Body of pancreas (tissue), 4 donors: ENCODE measurements around the gene NCOA3. TPM values are rescaled to one million over a fixed set of nuclear protein-coding genes. Genes with fewer than 3 reads are reported as not detected.

Experiments
- ATAC-seq: fragments of 150-250 bp; one replicate; pipeline ENCODE4 v1.9.1; 2016
- DNase-seq, 4 donors: peaks; one replicate each; pipeline ENCODE4 v3.0.0-alpha.2; 2019
- H3K27ac ChIP-seq, 4 donors: fragments of 200-600 bp; sonication (generic); 1 replicate in 3 of 4; 2 replicates in 1 of 4; pipeline versions ENCODE4 v1.5.1 to v1.6.1; 2016 to 2019; ENCODE audit warnings: mild to moderate bottlenecking in 1 of 4, mixed read lengths in 1 of 4, moderate library complexity in 1 of 4
- H3K27me3 ChIP-seq, 2 donors: fragments of 200-600 bp; sonication (generic); one replicate each; pipeline ENCODE4 v1.6.0; 2016; ENCODE audit warnings: mild to moderate bottlenecking in 1 of 2
- H3K36me3 ChIP-seq, 2 donors: fragments of 200-600 bp; sonication (generic); replicated peaks in 1 of 2; 2 replicates each; pipeline ENCODE4 v1.5.1; 2016; ENCODE audit warnings: low read depth in 2 of 2; ENCODE audit not compliant: insufficient read depth in 1 of 2
- H3K4me1 ChIP-seq: fragments of 200-600 bp; sonication (generic); one replicate; pipeline ENCODE4 v1.6.0; 2016
- H3K4me3 ChIP-seq, 2 donors: fragments of 200-600 bp; sonication (generic); 1 replicate in 1 of 2; 2 replicates in 1 of 2; pipeline ENCODE4 v1.5.1; 2016 to 2019
- H3K9me3 ChIP-seq, 3 donors: fragments of 200-600 bp; sonication (generic); 1 replicate in 2 of 3; 2 replicates in 1 of 3; pipeline ENCODE4 v1.5.1; 2016
- CTCF ChIP-seq, 7 experiments: fragments of 450-650 bp in 4 of 7; fragments of 200-600 bp in 3 of 7; sonication (generic) in 3 of 7; IDR thresholded peaks; one replicate each; pipeline ENCODE4 v1.5.1; 2016 to 2019; ENCODE audit warnings: antibody characterized with exemption in 7 of 7
- POLR2A ChIP-seq, 3 donors: fragments of 450-650 bp; IDR thresholded peaks; one replicate each; pipeline ENCODE4 v1.6.1; 2016; ENCODE audit warnings: antibody characterized with exemption in 3 of 3, mild to moderate bottlenecking in 2 of 3
- WGBS, 2 donors: methylation state at CpG; one replicate each; pipeline ENCODE4 v1.1.5; 2017; 5-methylcytosine and 5-hydroxymethylcytosine counted together
- intact Hi-C: fragments of 100-400 bp; cut with DNase I; formaldehyde crosslinking; loops from one replicate; pipeline ENCODE4 v1.15.1; 2023
- total RNA-seq, 2 donors: library from RNA; depleted of rRNA; stranded (reverse); fragments of >200 nt; gene quantifications; one replicate each; pipeline ENCODE4 v1.1.0, GENCODE V29; 2016

The NCOA3 gene
- total RNA-seq, 2 donors from 2014 or later = 14.8 to 17.1 TPM

GRCh38 chr20:47682028-47682783 is 180.5 kb downstream of the NCOA3 start:
- intact Hi-C loops = no loop called here
- H3K4me3 ChIP-seq = no peak overlapping the region
- H3K27me3 ChIP-seq = no peaks in the 10 kb centered on the region
- no peak for TF ChIP-seq POLR2A (IDR thresholded peaks at IDR 0.05)
- TF ChIP-seq CTCF (IDR thresholded peaks at IDR 0.05) = no peak
- WGBS, 2 donors = 64 to 72% methylated on average over 11 to 22 of the region's 22 CpGs
- H3K9me3 ChIP-seq = no peaks in the 10 kb centered on the region
- no peaks in the 10 kb centered on the region for H3K36me3 ChIP-seq
- DNase-seq (peak in 2 of 4 donors; percentile 21 to 23), ATAC-seq (peak; percentile 51)
- no peak overlapping the region for H3K27ac ChIP-seq
- H3K4me1 ChIP-seq = no peaks in the 10 kb centered on the region

- no peaks in the 10 kb centered on the region for H3K36me3 ChIP-seq
- WGBS, 2 donors = 84 to 86% methylated on average over 14 to 19 of the region's 19 CpGs
- intact Hi-C loops = no loop called here
- no peaks in the 10 kb centered on the region for H3K9me3 ChIP-seq
- ATAC-seq (no peak), DNase-seq (no peak)
- H3K4me3 ChIP-seq = no peak overlapping the region
- no peaks in the 10 kb centered on the region for H3K4me1 ChIP-seq
- no peak overlapping the region for H3K27ac ChIP-seq
- TF ChIP-seq CTCF (IDR thresholded peaks at IDR 0.05) (no peak), POLR2A (IDR thresholded peaks at IDR 0.05) (no peak)
- H3K27me3 ChIP-seq = no peaks in the 10 kb centered on the region
Observed at GRCh38 chr20:47682916-47683315, 181.2 kb downstream of the NCOA3 start.

GRCh38 chr20:47684306-47685080 is 182.8 kb downstream of the NCOA3 start:
- TF ChIP-seq CTCF (IDR thresholded peaks at IDR 0.05) (no peak), POLR2A (IDR thresholded peaks at IDR 0.05) (no peak)
- Histone ChIP-seq H3K4me1 (no peaks in the 10 kb centered on the region), H3K27me3 (no peaks in the 10 kb centered on the region), H3K9me3 (no peaks in the 10 kb centered on the region), H3K27ac (no peak overlapping the region), H3K4me3 (no peak overlapping the region), H3K36me3 (no peaks in the 10 kb centered on the region)
- 71 to 74% methylated on average over 25 of the region's 26 CpGs for WGBS, 2 donors
- ATAC-seq = no peak
- intact Hi-C loops = no loop called here
- DNase-seq = no peak

GRCh38 chr20:47686545-47686944 is 184.9 kb downstream of the NCOA3 start:
- no peak overlapping the region for H3K27ac ChIP-seq
- TF ChIP-seq POLR2A (IDR thresholded peaks at IDR 0.05) = no peak
- TF ChIP-seq CTCF (IDR thresholded peaks at IDR 0.05) = no peak
- no peaks in the 10 kb centered on the region for H3K36me3 ChIP-seq
- no peak overlapping the region for H3K4me3 ChIP-seq
- WGBS, 2 donors = 79 to 100% methylated on average over 1 to 14 of the region's 14 CpGs
- H3K27me3 ChIP-seq = no peaks in the 10 kb centered on the region
- intact Hi-C loops = no loop called here
- H3K4me1 ChIP-seq = no peaks in the 10 kb centered on the region
- DNase-seq (no peak), ATAC-seq (no peak)
- H3K9me3 ChIP-seq = no peaks in the 10 kb centered on the region
